Neural progenitor cell (in vitro differentiated cells): ENCODE data around the gene CFAP410. TPM values are rescaled to one million over a fixed set of nuclear protein-coding genes. Genes with fewer than 3 reads are reported as not detected.
A peak's percentile ranks its signal among the peaks of the same experiment; 100 is the strongest.

Experiments
- DNase-seq: peaks from one replicate; pipeline ENCODE4 v3.0.0-alpha.2; 2016; ENCODE audit warnings: low spot score
- H2AFZ ChIP-seq: fragments of 200-600 bp; sonication (generic); replicated peaks from 2 replicates; pipeline ENCODE4 v1.6.1; 2016; ENCODE audit warnings: antibody characterized with exemption
- H3F3A ChIP-seq: fragments of 200-600 bp; sonication (generic); 2 replicates; pipeline ENCODE4 v1.6.1; 2016; ENCODE audit warnings: antibody characterized with exemption, low read depth
- H3K27ac ChIP-seq: fragments of 200-600 bp; sonication (generic); 2 replicates; pipeline ENCODE4 v1.5.1; 2016; ENCODE audit warnings: mild to moderate bottlenecking
- H3K27me3 ChIP-seq: fragments of 200-600 bp; sonication (generic); 2 replicates; pipeline ENCODE4 v1.6.1; 2016; ENCODE audit warnings: mild to moderate bottlenecking, moderate library complexity
- H3K36me3 ChIP-seq: fragments of 200-600 bp; sonication (generic); 2 replicates; pipeline ENCODE4 v1.5.1; 2016
- H3K4me1 ChIP-seq: fragments of 200-600 bp; sonication (generic); 2 replicates; pipeline ENCODE4 v1.6.1; 2016; ENCODE audit warnings: mixed run types
- H3K4me2 ChIP-seq: fragments of 200-600 bp; sonication (generic); 2 replicates; pipeline ENCODE4 v1.6.1; 2016
- H3K4me3 ChIP-seq: fragments of 200-600 bp; sonication (generic); 2 replicates; pipeline ENCODE4 v1.5.1; 2016
- H3K79me2 ChIP-seq: fragments of 200-600 bp; sonication (generic); 2 replicates; pipeline ENCODE4 v1.6.1; 2016; ENCODE audit warnings: low read depth
- H3K9ac ChIP-seq: fragments of 200-600 bp; sonication (generic); 2 replicates; pipeline ENCODE4 v1.6.1; 2016
- H3K9me3 ChIP-seq: fragments of 200-600 bp; sonication (generic); 2 replicates; pipeline ENCODE4 v1.5.1; 2016; ENCODE audit warnings: low read depth
- H4K20me1 ChIP-seq: fragments of 200-600 bp; sonication (generic); 2 replicates; pipeline ENCODE4 v1.6.1; 2016; ENCODE audit warnings: low read depth
- H3K27ac Mint-ChIP-seq: 3 replicates; pipeline ENCODE4 v1.8.0; 2021; ENCODE audit warnings: mixed read lengths
- H3K27me3 Mint-ChIP-seq: 2 replicates; pipeline ENCODE4 v1.8.0; 2022; ENCODE audit warnings: low read depth, mild to moderate bottlenecking, inconsistent platforms, moderate library complexity, mixed read lengths; ENCODE audit not compliant: insufficient read depth
- H3K36me3 Mint-ChIP-seq: 3 replicates; pipeline ENCODE4 v1.8.0; 2021; ENCODE audit warnings: mixed read lengths
- H3K4me1 Mint-ChIP-seq: 3 replicates; pipeline ENCODE4 v1.8.0; 2021; ENCODE audit warnings: mixed read lengths
- H3K4me3 Mint-ChIP-seq: 3 replicates; pipeline ENCODE4 v1.8.0; 2021; ENCODE audit warnings: mild to moderate bottlenecking, moderate library complexity, mixed read lengths
- H3K9me3 Mint-ChIP-seq: 3 replicates; pipeline ENCODE4 v1.8.0; 2020; ENCODE audit warnings: mixed read lengths
- EZH2 ChIP-seq: fragments of 200-600 bp; sonication (generic); IDR thresholded peaks from 2 replicates; pipeline ENCODE4 v1.6.1; 2017; ENCODE audit warnings: antibody characterized with exemption, mild to moderate bottlenecking, moderate library complexity
- EZH2phosphoT487 ChIP-seq: fragments of 200-600 bp; sonication (generic); IDR thresholded peaks from 2 replicates; pipeline ENCODE4 v1.6.1; 2017; ENCODE audit warnings: antibody characterized with exemption
- total RNA-seq: library from RNA; depleted of rRNA; stranded (reverse); fragments of >200 nt; gene quantifications from 2 replicates; pipeline ENCODE4 v1.2.3, GENCODE V29; 2015; ENCODE audit warnings: low replicate concordance
- TF ChIP-seq, protein P1 (sequence below): fragments of 200-600 bp; sonication (generic); IDR thresholded peaks from 2 replicates; pipeline ENCODE4 v1.5.1; 2017; ENCODE audit warnings: antibody characterized with exemption, mild to moderate bottlenecking

Gene CFAP410
- total RNA-seq, 1 donor from 2014 or later = 7.5 TPM

DNA sequence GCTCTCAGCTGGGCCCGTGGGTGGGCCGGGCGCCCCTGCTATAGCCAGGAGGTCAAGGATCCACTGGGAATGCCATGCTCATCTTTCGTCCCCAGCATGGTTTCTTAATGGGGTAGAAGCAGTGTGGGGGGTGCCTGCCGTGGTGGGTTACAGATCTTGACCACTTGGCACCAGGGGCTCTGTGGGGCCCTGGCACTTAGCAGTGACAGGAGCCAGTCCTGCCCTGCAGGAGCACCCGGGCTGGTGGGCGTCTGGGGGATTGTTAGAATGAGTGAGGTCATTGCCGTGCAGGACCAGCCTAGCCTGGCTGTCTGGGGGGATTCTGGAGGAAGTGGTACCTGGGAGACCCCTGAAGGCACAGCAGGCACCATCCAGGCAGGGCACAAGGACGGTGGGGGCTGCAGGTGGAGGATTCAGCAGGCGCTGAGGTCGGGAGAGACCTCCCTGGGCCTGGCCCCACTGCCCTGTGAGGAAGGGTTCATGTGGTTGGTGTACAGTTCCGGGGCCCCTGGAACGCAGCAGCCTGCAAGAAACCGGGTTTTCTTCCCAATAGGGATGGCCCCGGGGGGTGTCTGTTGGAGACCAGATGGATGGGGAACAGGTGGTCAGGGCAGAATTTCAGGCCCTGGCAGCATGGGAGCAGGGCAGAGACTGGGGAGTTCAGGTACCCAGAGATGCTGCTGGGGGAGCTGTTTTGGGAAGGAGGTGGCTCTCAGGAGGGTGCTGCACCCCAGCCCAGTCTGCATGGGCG is 48.7 kb downstream of the CFAP410 start:
- Mint-ChIP-seq H3K9me3 (no peaks in the 10 kb centered on the region), H3K4me1 (no peaks in the 10 kb centered on the region), H3K36me3 (no peaks in the 10 kb centered on the region), H3K27ac (no peak overlapping the region), H3K4me3 (no peak overlapping the region), H3K27me3 (peaks cover 3% of the 10 kb centered on the region)
- no peak overlapping the region for H3K9ac ChIP-seq
- H4K20me1 ChIP-seq = no peaks in the 10 kb centered on the region
- H3K36me3 ChIP-seq = no peaks in the 10 kb centered on the region
- H3K79me2 ChIP-seq = no peaks in the 10 kb centered on the region
- H3K27me3 ChIP-seq = peaks cover 22% of the 10 kb centered on the region
- peaks cover 2% of the 10 kb centered on the region for H3K4me1 ChIP-seq
- H3K27ac ChIP-seq = no peak overlapping the region
- no peak overlapping the region for H3K4me3 ChIP-seq
- H3F3A ChIP-seq = no peaks in the 10 kb centered on the region
- TF ChIP-seq, protein P1, sequence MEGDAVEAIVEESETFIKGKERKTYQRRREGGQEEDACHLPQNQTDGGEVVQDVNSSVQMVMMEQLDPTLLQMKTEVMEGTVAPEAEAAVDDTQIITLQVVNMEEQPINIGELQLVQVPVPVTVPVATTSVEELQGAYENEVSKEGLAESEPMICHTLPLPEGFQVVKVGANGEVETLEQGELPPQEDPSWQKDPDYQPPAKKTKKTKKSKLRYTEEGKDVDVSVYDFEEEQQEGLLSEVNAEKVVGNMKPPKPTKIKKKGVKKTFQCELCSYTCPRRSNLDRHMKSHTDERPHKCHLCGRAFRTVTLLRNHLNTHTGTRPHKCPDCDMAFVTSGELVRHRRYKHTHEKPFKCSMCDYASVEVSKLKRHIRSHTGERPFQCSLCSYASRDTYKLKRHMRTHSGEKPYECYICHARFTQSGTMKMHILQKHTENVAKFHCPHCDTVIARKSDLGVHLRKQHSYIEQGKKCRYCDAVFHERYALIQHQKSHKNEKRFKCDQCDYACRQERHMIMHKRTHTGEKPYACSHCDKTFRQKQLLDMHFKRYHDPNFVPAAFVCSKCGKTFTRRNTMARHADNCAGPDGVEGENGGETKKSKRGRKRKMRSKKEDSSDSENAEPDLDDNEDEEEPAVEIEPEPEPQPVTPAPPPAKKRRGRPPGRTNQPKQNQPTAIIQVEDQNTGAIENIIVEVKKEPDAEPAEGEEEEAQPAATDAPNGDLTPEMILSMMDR = no peak
- TF ChIP-seq EZH2 (no peak), EZH2phosphoT487 (no peak)
- no peak overlapping the region for H2AFZ ChIP-seq
- H3K9me3 ChIP-seq = no peaks in the 10 kb centered on the region
- H3K4me2 ChIP-seq = no peak overlapping the region
- no peak for DNase-seq

DNA sequence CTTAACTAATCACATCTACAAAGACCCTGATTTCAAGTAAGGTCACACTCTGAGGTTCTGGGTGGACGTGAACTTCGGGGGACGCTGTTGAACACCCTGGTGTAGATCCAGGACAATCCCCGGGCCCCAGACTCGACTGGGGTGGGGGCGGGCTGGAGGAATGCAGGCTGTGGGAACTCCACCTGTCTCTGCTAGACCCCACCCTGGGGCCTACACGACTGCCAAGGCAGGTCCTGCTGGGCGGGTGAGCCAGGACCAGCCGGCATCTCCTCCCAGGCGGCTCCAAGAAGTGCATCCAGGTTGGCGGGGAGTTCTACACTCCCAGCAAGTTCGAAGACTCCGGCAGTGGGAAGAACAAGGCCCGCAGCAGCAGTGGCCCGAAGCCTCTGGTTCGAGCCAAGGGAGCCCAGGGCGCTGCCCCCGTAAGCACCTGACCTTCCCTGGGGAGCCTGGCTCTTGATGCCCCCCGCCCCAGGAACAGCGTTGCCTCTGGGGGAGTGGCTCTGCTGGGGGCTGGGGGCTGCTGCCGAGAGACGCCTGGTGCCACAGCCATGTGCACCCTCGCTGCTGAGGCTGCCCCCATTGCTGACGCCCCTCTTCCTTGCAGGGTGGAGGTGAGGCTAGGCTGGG is 49.7 kb downstream of the CFAP410 start:
- Histone ChIP-seq H3K36me3 (no peaks in the 10 kb centered on the region), H3K27ac (no peak overlapping the region), H2AFZ (no peak overlapping the region), H4K20me1 (peaks cover 5% of the 10 kb centered on the region), H3K79me2 (no peaks in the 10 kb centered on the region), H3K27me3 (peaks cover 32% of the 10 kb centered on the region), H3K4me2 (no peak overlapping the region), H3K9me3 (no peaks in the 10 kb centered on the region), H3K4me3 (no peak overlapping the region), H3K4me1 (peaks cover 5% of the 10 kb centered on the region), H3F3A (no peaks in the 10 kb centered on the region), H3K9ac (no peak overlapping the region)
- Mint-ChIP-seq H3K27ac (no peak overlapping the region), H3K36me3 (no peaks in the 10 kb centered on the region), H3K4me3 (no peak overlapping the region), H3K9me3 (no peaks in the 10 kb centered on the region), H3K27me3 (peaks cover 3% of the 10 kb centered on the region), H3K4me1 (peaks cover 1% of the 10 kb centered on the region)
- TF ChIP-seq EZH2 = no peak
- TF ChIP-seq, protein P1 = no peak
- no peak for TF ChIP-seq EZH2phosphoT487
- no peak for DNase-seq

DNA sequence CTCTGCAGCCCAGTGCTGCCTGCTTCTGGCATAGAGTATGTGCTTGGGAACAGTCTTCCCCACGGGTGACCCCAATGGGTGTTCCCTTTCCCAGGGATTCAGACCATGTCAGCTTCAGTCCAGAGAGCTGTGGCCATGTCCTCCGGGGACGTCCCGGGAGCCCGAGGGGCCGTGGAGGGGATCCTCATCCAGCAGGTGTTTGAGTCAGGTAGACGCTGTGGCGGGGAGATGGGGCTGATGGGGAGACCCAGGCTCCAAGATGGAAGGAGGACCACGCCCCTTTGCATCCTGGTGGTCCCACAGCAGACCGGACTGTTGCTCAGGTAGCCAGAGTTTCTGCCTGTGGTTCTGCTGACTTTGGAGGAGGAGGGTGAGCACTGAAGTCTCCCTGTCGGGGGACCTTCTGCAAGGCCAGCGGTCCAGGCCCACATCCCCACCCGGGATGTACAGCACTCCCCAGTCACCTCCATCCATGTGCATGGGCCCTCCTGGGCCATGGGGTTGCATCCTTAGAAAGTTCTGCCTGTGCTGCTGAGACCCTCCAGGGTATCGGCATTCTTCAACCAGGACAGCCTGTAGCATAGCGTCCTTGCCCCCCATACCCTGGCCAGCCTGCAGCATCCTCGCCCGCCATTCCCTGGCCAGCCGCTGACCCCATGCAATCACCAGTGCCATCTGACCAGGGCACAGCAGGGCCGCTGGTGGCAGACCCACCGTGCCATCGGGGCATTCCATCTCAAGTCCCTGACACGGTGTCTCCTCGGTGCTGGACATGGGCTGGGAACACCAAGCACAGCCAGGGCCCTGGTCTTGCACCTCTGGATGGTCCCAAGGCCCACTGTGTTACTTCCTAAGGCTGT is 50.7 kb downstream of the CFAP410 start:
- no peak for DNase-seq
- Histone ChIP-seq H3F3A (peaks cover 6% of the 10 kb centered on the region), H3K36me3 (no peaks in the 10 kb centered on the region), H3K27ac (no peak overlapping the region), H3K27me3 (peaks cover 42% of the 10 kb centered on the region), H3K9ac (no peak overlapping the region), H3K79me2 (no peaks in the 10 kb centered on the region), H3K4me1 (peaks cover 11% of the 10 kb centered on the region), H2AFZ (no peak overlapping the region), H4K20me1 (peaks cover 15% of the 10 kb centered on the region), H3K4me3 (no peak overlapping the region), H3K9me3 (no peaks in the 10 kb centered on the region), H3K4me2 (no peak overlapping the region)
- Mint-ChIP-seq H3K27ac (peak overlapping the region; percentile 29), H3K4me3 (no peak overlapping the region), H3K36me3 (no peaks in the 10 kb centered on the region), H3K27me3 (peaks cover 3% of the 10 kb centered on the region), H3K9me3 (no peaks in the 10 kb centered on the region), H3K4me1 (peaks cover 11% of the 10 kb centered on the region)
- TF ChIP-seq EZH2 (no peak), EZH2phosphoT487 (no peak)
- TF ChIP-seq, protein P1 = no peak
